GM10248 (cell line): Measurements from ENCODE around the gene TMEM167A.

Experiments
- CTCF ChIA-PET: fragments of 300-600 bp; sonication (Branson Sonifier 250); formaldehyde crosslinking; extraction: SDS; loops from one replicate; lab custom pipeline; 2021; ENCODE audit warnings: antibody characterized with exemption; lab: Yijun Ruan, JAX
- POLR2A ChIA-PET: fragments of 350-650 bp; sonication (Branson Sonifier 250); formaldehyde crosslinking; extraction: SDS; loops from one replicate; lab custom pipeline; 2020; ENCODE audit warnings: antibody characterized with exemption; lab: Yijun Ruan, JAX
- DNase-seq: peaks from one replicate; pipeline ENCODE4 v3.0.0; 2012; ENCODE audit errors: extremely low spot score
- CTCF ChIP-seq: IDR thresholded peaks from 2 replicates; pipeline ENCODE4 v1.5.1; 2012; ENCODE audit warnings: mild to moderate bottlenecking, low read depth; ENCODE audit errors: extremely low read depth, missing control alignments, control extremely low read depth

TMEM167A gene

GRCh38 chr5:83099445-83099844 lies 22.3 kb upstream of the TMEM167A start:
- CTCF ChIA-PET: no interaction called here
- no peak for TF ChIP-seq CTCF
- POLR2A ChIA-PET: no interaction called here
- DNase-seq: no peak

- DNase-seq: no peak
- ChIA-PET POLR2A (no interaction called here), CTCF (no interaction called here)
- TF ChIP-seq CTCF: no peak
Measured at GRCh38 chr5:83099001-83099400, 21.8 kb upstream of the TMEM167A start.

GRCh38 chr5:83097689-83098231 lies 20.6 kb upstream of the TMEM167A start:
- no peak for DNase-seq
- TF ChIP-seq CTCF: no peak
- ChIA-PET CTCF (interaction anchor here (1.3 to 1.4 kb wide), 2 partner anchors 10 to 28 kb away, joined by 3 read pairs; no protein-coding TSS in a partner anchor), POLR2A (no interaction called here)

- ChIA-PET POLR2A (no interaction called here), CTCF (interaction anchor here (1.3 to 1.4 kb wide), 2 partner anchors 11 to 29 kb away, joined by 3 read pairs; no protein-coding TSS in a partner anchor)
- no peak for DNase-seq
- TF ChIP-seq CTCF: no peak
Measured at GRCh38 chr5:83096660-83097339, 19.6 kb upstream of the TMEM167A start.

- CTCF ChIA-PET: interaction anchor here (1.3 to 1.6 kb wide), 2 partner anchors 10 to 11 kb away, joined by 3 to 4 read pairs; no protein-coding TSS in a partner anchor
- DNase-seq: no peak
- TF ChIP-seq CTCF: no peak
- POLR2A ChIA-PET: interaction anchor here (0.5 kb wide), 1 partner anchor 292 kb away, joined by 3 read pairs; no protein-coding TSS in a partner anchor
Measured at GRCh38 chr5:83095957-83096539, 18.9 kb upstream of the TMEM167A start.

- CTCF ChIA-PET: interaction anchor here (1.3 to 1.6 kb wide), 2 partner anchors 10 to 11 kb away, joined by 3 to 4 read pairs; no protein-coding TSS in a partner anchor
- POLR2A ChIA-PET: interaction anchor here (0.5 kb wide), 1 partner anchor 292 kb away, joined by 3 read pairs; no protein-coding TSS in a partner anchor
- DNase-seq: no peak
- no peak for TF ChIP-seq CTCF
Measured at GRCh38 chr5:83095163-83095956, 18.2 kb upstream of the TMEM167A start.
